Endothelial cell of umbilical vein (primary cell): ENCODE measurements around the gene ZMIZ1. TPM values are rescaled to one million over a fixed set of nuclear protein-coding genes. Genes with fewer than 3 reads are reported as not detected.

Experiments
- BruUV-seq: library from RNA; stranded (reverse); fragments of 400-500 nt; replicated peaks from 2 replicates; lab custom pipeline; 2021; lab: Mats Ljungman, UMichigan
- CTCF ChIA-PET: fragments of 300-600, 350-600 bp; sonication (Branson Sonifier 250); formaldehyde crosslinking; loops from one replicate; lab custom pipeline; 2021; ENCODE audit warnings: antibody characterized with exemption, inconsistent platforms; lab: Charles Lee
- POLR2A ChIA-PET: fragments of 300-600, 350-600 bp; sonication (Branson Sonifier 250); formaldehyde crosslinking; loops from one replicate; lab custom pipeline; 2021; ENCODE audit warnings: antibody characterized with exemption, inconsistent platforms; lab: Charles Lee
- DNase-seq: peaks from one replicate; pipeline ENCODE4 v3.0.0-alpha.2; 2011; ENCODE audit warnings: low read depth, low spot score
- FAIRE-seq: peaks from 2 replicates; lab custom pipeline; 2011; peaks lifted over from hg19 to GRCh38; lab: Jason Lieb, UNC
- H2AFZ ChIP-seq: 2 replicates; pipeline ENCODE4 v1.6.0; 2012; ENCODE audit warnings: low read depth, low read length, control low read depth, inconsistent platforms
- H3K27ac ChIP-seq: 2 replicates; pipeline ENCODE4 v1.5.1; 2011; ENCODE audit warnings: low read depth, mild to moderate bottlenecking, control low read depth, low read length, moderate library complexity; ENCODE audit not compliant: insufficient read depth
- H3K27me3 ChIP-seq, 2 experiments: 2 replicates each; pipeline versions ENCODE4 v1.6.0 to v1.6.1; 2011; ENCODE audit warnings: low read length in 2 of 2, mixed read lengths in 1 of 2; ENCODE audit not compliant: control insufficient read depth in 2 of 2, insufficient read depth in 2 of 2
- H3K36me3 ChIP-seq, 2 experiments: 2 replicates in 1 of 2; 3 replicates in 1 of 2; pipeline ENCODE4 v1.5.1; 2011; ENCODE audit warnings: low read length in 2 of 2, mild to moderate bottlenecking in 1 of 2, moderate library complexity in 1 of 2; ENCODE audit not compliant: control insufficient read depth in 2 of 2, insufficient read depth in 2 of 2; ENCODE audit errors: extremely low read depth in 1 of 2
- H3K4me1 ChIP-seq: 3 replicates; pipeline ENCODE4 v1.5.1; 2011; ENCODE audit warnings: mild to moderate bottlenecking, low read length; ENCODE audit not compliant: control insufficient read depth, insufficient read depth; ENCODE audit errors: extremely low read depth
- H3K4me2 ChIP-seq: 2 replicates; pipeline ENCODE4 v1.6.1; 2011; ENCODE audit warnings: low read length, control low read depth, mixed read lengths; ENCODE audit not compliant: insufficient read depth
- H3K4me3 ChIP-seq, 3 experiments: fragments of 200-600 bp in 1 of 3; sonication (generic), shearing (Covaris generic) in 1 of 3; replicated peaks in 1 of 3; 2 replicates each; pipeline ENCODE4 v1.5.1; 2011 to 2016; ENCODE audit warnings: control low read depth in 3 of 3, low read length in 3 of 3, mild to moderate bottlenecking in 2 of 3, inconsistent platforms in 1 of 3, low read depth in 1 of 3, moderate library complexity in 1 of 3; ENCODE audit not compliant: insufficient read depth in 1 of 3
- H3K79me2 ChIP-seq: 2 replicates; pipeline ENCODE4 v1.6.0; 2012; ENCODE audit warnings: low read length, inconsistent platforms; ENCODE audit not compliant: control insufficient read depth, insufficient read depth
- H3K9ac ChIP-seq: replicated peaks from 2 replicates; pipeline ENCODE3; 2011; ENCODE audit warnings: low read length, control low read depth; ENCODE audit not compliant: insufficient read depth; ENCODE audit errors: extremely low read depth
- H3K9me1 ChIP-seq: replicated peaks from 3 replicates; pipeline ENCODE4 v1.6.0; 2011; ENCODE audit warnings: mild to moderate bottlenecking, low read length; ENCODE audit not compliant: control insufficient read depth, insufficient read depth; ENCODE audit errors: extremely low read depth
- H3K9me3 ChIP-seq: replicated peaks from 2 replicates; pipeline ENCODE4 v1.5.1; 2012; ENCODE audit warnings: low read length, inconsistent platforms; ENCODE audit not compliant: control insufficient read depth, insufficient read depth
- H4K20me1 ChIP-seq: replicated peaks from 2 replicates; pipeline ENCODE3; 2011; ENCODE audit warnings: mild to moderate bottlenecking, low read length; ENCODE audit not compliant: control insufficient read depth, insufficient read depth; ENCODE audit errors: extremely low read depth
- CTCF ChIP-seq, 2 donors: IDR thresholded peaks; 1 replicate in 1 of 2; 2 replicates in 1 of 2; pipeline ENCODE4 v1.5.1; 2011; ENCODE audit warnings: low read length in 2 of 2, mild to moderate bottlenecking in 2 of 2, moderate library complexity in 2 of 2, control low read depth in 1 of 2, inconsistent platforms in 1 of 2, low read depth in 1 of 2; ENCODE audit not compliant: insufficient read depth in 1 of 2; ENCODE audit errors: extremely low read depth in 1 of 2
- EZH2 ChIP-seq: IDR thresholded peaks from 2 replicates; pipeline ENCODE4 v1.6.1; 2012; ENCODE audit warnings: borderline replicate concordance, low read depth, mild to moderate bottlenecking, moderate library complexity, low read length, inconsistent platforms; ENCODE audit not compliant: severe bottlenecking
- FOS ChIP-seq: IDR thresholded peaks from 2 replicates; pipeline ENCODE4 v1.6.1; 2011; ENCODE audit warnings: mild to moderate bottlenecking, low read length, moderate library complexity, borderline replicate concordance; ENCODE audit not compliant: insufficient read depth
- GATA2 ChIP-seq: IDR thresholded peaks from 2 replicates; pipeline ENCODE4 v1.7.0; 2011; ENCODE audit warnings: low read depth, mild to moderate bottlenecking, moderate library complexity, mixed read lengths, low read length; ENCODE audit not compliant: insufficient read length, insufficient read depth
- JUN ChIP-seq: IDR thresholded peaks from 2 replicates; pipeline ENCODE4 v1.6.1; 2011; ENCODE audit warnings: borderline replicate concordance, low read depth; ENCODE audit not compliant: insufficient read length, insufficient read depth
- MAX ChIP-seq: IDR thresholded peaks from 2 replicates; pipeline ENCODE4 v1.6.1; 2011; ENCODE audit not compliant: insufficient read depth, insufficient read length
- MYC ChIP-seq: IDR thresholded peaks from one replicate; pipeline ENCODE4 v1.6.1; 2011; ENCODE audit warnings: mild to moderate bottlenecking, low read depth, low read length
- POLR2A ChIP-seq: IDR thresholded peaks from 2 replicates; pipeline ENCODE4 v1.6.1; 2012; ENCODE audit warnings: low read depth, mild to moderate bottlenecking, control low read depth, low read length
- POLR2AphosphoS5 ChIP-seq: IDR thresholded peaks from 2 replicates; pipeline ENCODE4 v1.6.1; 2012; ENCODE audit warnings: low read depth, mild to moderate bottlenecking, control low read depth, low read length, moderate library complexity; ENCODE audit not compliant: insufficient read depth
- dilution Hi-C: fragments of 300-500 bp; cut with MboI; formaldehyde crosslinking; loops from one replicate; pipeline ENCODE4 v1.15.0; 2019; ENCODE audit warnings: low sequenced_read_pairs; ENCODE audit not compliant: extremely low pct_ligation_motif_present
- intact Hi-C: fragments of 100-400 bp; cut with micrococcal nuclease; formaldehyde crosslinking; loops from one replicate; pipeline ENCODE4 v1.10.0; 2022
- polyA plus RNA-seq, 4 experiments: library from polyadenylated mRNA; depleted of rRNA in 3 of 4; stranded (reverse) in 3 of 4; unstranded in 1 of 4; fragments of >200 nt; gene quantifications; 2 replicates each; pipeline versions ENCODE4 v1.2.1 to v1.2.3, GENCODE V29; 2011 to 2012; ENCODE audit warnings: missing spikeins in 1 of 4
- total RNA-seq: library from RNA; stranded (reverse); gene quantifications from 2 replicates; pipeline ENCODE4 v1.2.3, GENCODE V29; 2021

Gene ZMIZ1
- total and polyA plus RNA-seq, 2 donors (not counting 3 experiments of a cell fraction or from before 2014, with no cell fraction given), result 12.5 to 46.7 TPM

GRCh38 chr10:79026341-79026761 lies 42.4 kb upstream of the ZMIZ1 start:
- intact Hi-C loops, result no loop called here
- FAIRE-seq, result no peak

More at GRCh38 chr10:79026341-79026761, 42.4 kb upstream of the ZMIZ1 start:
- ChIA-PET CTCF (no interaction called here), POLR2A (no interaction called here)
- peaks cover 0 to 5% of the 10 kb centered on the region in 2 experiments for H3K27me3 ChIP-seq
- BruUV-seq, result no TSS peak
- H3K4me2 ChIP-seq, result no peak overlapping the region
- no peak overlapping the region for H2AFZ ChIP-seq
- H4K20me1 ChIP-seq, result no peaks in the 10 kb centered on the region
- dilution Hi-C loops, result no loop called here
- DNase-seq, result no peak
- H3K9ac ChIP-seq, result no peak overlapping the region
- H3K4me3 ChIP-seq, result no peak overlapping the region
- TF ChIP-seq EZH2, result no peak
- TF ChIP-seq MAX, result no peak
- no peak for TF ChIP-seq FOS
- no peak for TF ChIP-seq JUN
- no peak for TF ChIP-seq POLR2A
- no peak for TF ChIP-seq CTCF (IDR thresholded peaks at IDR 0.05; ENCODE audit: extremely low read depth in 1 of 2, insufficient read depth in 1 of 2, low read depth in 1 of 2, low read length in 2 of 2)
- TF ChIP-seq MYC, result no peak
- no peak for TF ChIP-seq GATA2
- no peak for TF ChIP-seq POLR2AphosphoS5
- H3K36me3 ChIP-seq, result no peaks in the 10 kb centered on the region
- no peaks in the 10 kb centered on the region for H3K79me2 ChIP-seq
- H3K9me1 ChIP-seq, result no peaks in the 10 kb centered on the region
- H3K4me1 ChIP-seq, result no peaks in the 10 kb centered on the region
- no peak overlapping the region for H3K27ac ChIP-seq
- no peaks in the 10 kb centered on the region for H3K9me3 ChIP-seq
